Vagina (tissue), 2 donors: ENCODE data around the gene ARHGAP33. TPM values are rescaled to one million over a fixed set of nuclear protein-coding genes. Genes with fewer than 3 reads are reported as not detected.
A peak's percentile ranks its signal among the peaks of the same experiment; 100 is the strongest.

Experiments used
- DNase-seq, 2 donors: peaks; one replicate each; pipeline ENCODE4 v3.0.0-alpha.2; 2017; ENCODE audit errors: extremely low spot score in 2 of 2
- H3K27ac ChIP-seq: fragments of 200-600 bp; sonication (generic); one replicate; pipeline ENCODE4 v1.5.1; 2019
- H3K27me3 ChIP-seq: fragments of 200-600 bp; sonication (generic); one replicate; pipeline ENCODE4 v1.5.1; 2019
- H3K36me3 ChIP-seq, 2 donors: fragments of 200-600 bp; sonication (generic); one replicate each; pipeline ENCODE4 v1.5.1; 2017 to 2019
- H3K4me1 ChIP-seq: fragments of 200-600 bp; sonication (generic); one replicate; pipeline ENCODE4 v1.5.1; 2019
- H3K4me3 ChIP-seq, 2 donors: fragments of 200-600 bp; sonication (generic); 1 replicate in 1 of 2; 2 replicates in 1 of 2; pipeline ENCODE4 v1.5.1; 2016 to 2019
- H3K9me3 ChIP-seq: fragments of 200-600 bp; sonication (generic); one replicate; pipeline ENCODE4 v1.5.1; 2019
- CTCF ChIP-seq, 3 experiments: fragments of 450-650 bp in 2 of 3; fragments of 200-600 bp in 1 of 3; sonication (generic) in 1 of 3; IDR thresholded peaks; one replicate each; pipeline ENCODE4 v1.5.1; 2017 to 2019; ENCODE audit warnings: antibody characterized with exemption in 3 of 3, mild to moderate bottlenecking in 2 of 3, moderate library complexity in 2 of 3
- POLR2A ChIP-seq, 2 donors: fragments of 450-650 bp; IDR thresholded peaks; one replicate each; pipeline ENCODE4 v1.6.1; 2017; ENCODE audit warnings: antibody characterized with exemption in 2 of 2, mild to moderate bottlenecking in 2 of 2, moderate library complexity in 2 of 2
- POLR2AphosphoS5 ChIP-seq, 2 donors: sonication (generic); formaldehyde crosslinking; IDR thresholded peaks; one replicate each; pipeline ENCODE4 v1.9.0; 2017; ENCODE audit warnings: antibody characterized with exemption in 2 of 2, mild to moderate bottlenecking in 2 of 2, low read depth in 1 of 2; ENCODE audit not compliant: insufficient read depth in 1 of 2
- intact Hi-C: fragments of 100-400 bp; cut with DNase I; formaldehyde crosslinking; loops from one replicate; pipeline ENCODE4 v1.15.1; 2023
- total RNA-seq: library from RNA; depleted of rRNA; stranded (reverse); fragments of >200 nt; gene quantifications from one replicate; pipeline ENCODE4 v1.2.3, GENCODE V29; 2016

ARHGAP33 gene
- total RNA-seq, 1 donor from 2014 or later, result 35.4 TPM

DNA sequence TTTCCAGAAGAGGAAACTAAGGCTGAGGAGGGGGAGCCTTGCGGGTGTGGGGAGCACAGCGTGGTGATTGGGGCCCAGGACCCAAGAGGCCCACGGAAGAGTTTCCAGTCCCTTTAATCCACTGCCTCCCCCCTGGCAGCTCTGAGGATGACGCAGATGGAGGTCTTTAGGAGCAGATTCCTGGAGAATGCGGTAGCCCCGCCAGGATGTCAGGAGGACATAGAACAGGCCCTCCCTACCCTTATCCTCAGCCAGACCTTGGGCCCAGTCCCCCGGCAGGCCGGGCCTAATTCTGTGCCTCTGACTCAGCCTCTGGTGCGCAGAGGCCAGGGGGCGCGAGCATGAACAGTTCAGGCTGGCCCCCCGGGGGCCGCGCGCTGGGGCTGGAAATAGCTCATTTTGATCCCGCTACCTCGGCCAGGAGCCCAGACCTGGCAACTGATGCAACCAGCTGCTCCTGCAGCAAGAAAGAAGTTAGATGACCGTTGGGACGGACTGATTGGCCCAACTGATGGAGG lies 18.1 kb upstream of the ARHGAP33 start:
- Histone ChIP-seq H3K27ac (peak overlapping the region; percentile 97), H3K27me3 (no peaks in the 10 kb centered on the region), H3K36me3 (peaks cover 0 to 25% of the 10 kb centered on the region in 2 donors), H3K4me3 (peak overlapping the region; percentile 61 to 88), H3K4me1 (peaks cover 42% of the 10 kb centered on the region), H3K9me3 (no peaks in the 10 kb centered on the region)
- intact Hi-C loops, result no loop called here
- TF ChIP-seq CTCF (IDR thresholded peaks at IDR 0.05) (no peak), POLR2A (IDR thresholded peaks at IDR 0.05) (peak in 1 of 2 donors; percentile 22), POLR2AphosphoS5 (IDR thresholded peaks at IDR 0.05; ENCODE audit: insufficient read depth in 1 of 2, low read depth in 1 of 2) (peak; percentile 77 to 91)
- DNase-seq, result peak in 1 of 2 donors; percentile 99

DNA sequence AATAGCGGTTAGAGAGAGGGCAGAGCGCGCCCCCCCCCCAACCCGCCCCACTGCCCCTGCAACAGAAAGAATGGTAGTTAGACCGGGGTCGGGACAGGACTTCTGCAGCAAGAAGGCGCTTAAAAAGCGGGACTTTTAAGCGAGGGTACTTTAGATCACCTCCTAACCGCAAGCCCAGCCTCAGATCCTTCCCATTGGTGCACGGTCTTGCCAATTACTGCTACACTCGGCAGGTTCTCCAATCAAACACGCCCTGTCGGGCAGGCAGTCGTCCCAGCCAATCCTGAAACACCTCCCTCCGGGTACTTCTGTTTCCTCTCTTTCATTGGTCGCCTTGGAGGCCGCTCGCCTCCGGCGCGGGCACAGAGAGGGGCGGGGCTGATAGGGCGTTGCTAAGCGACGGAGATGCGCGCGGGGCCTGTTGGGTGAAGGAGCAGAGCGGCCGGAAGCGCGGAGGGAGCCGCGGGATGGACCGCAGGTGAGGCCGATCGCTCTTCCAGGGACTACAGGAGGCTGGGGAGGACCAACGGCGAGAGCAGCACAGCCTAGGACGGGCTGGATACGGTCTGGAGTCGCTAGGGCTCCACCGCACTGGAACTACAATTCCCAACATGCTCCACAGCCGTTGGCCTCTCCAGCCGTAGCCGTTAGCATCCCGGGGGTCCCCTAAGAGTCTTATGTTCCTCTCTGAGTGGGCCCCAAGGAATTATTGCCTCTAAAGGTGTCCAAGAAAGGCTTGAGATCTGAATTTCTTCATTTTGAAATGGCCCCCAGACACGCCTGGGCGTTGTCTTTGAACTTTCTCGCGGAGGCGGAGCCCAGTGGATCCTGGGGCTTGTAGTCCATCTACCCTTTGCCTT lies 17.4 kb upstream of the ARHGAP33 start, which contains the start of gene PROSER3:
TSS of gene PROSER3 (plus strand) at position 428 of the 860 bp plus-strand sequence. CDS start at position 468, 40 bp downstream.
- peaks cover 0 to 18% of the 10 kb centered on the region in 2 donors for H3K36me3 ChIP-seq
- TF ChIP-seq POLR2AphosphoS5 (IDR thresholded peaks at IDR 0.05; ENCODE audit: insufficient read depth in 1 of 2, low read depth in 1 of 2), result peak; percentile 82 to 90
- no peak for TF ChIP-seq CTCF (IDR thresholded peaks at IDR 0.05)
- peak in 1 of 2 donors; percentile 59 for TF ChIP-seq POLR2A (IDR thresholded peaks at IDR 0.05)
- no peaks in the 10 kb centered on the region for H3K9me3 ChIP-seq
- peak within 1 kb of the TSS; percentile 97 for H3K27ac ChIP-seq
- H3K27me3 ChIP-seq, result no peaks in the 10 kb centered on the region
- peak; percentile 99 to 100 for DNase-seq
- peaks cover 42% of the 10 kb centered on the region for H3K4me1 ChIP-seq
- intact Hi-C loops, result no loop called here
- H3K4me3 ChIP-seq, result peak within 1 kb of the TSS; percentile 84 to 88

DNA sequence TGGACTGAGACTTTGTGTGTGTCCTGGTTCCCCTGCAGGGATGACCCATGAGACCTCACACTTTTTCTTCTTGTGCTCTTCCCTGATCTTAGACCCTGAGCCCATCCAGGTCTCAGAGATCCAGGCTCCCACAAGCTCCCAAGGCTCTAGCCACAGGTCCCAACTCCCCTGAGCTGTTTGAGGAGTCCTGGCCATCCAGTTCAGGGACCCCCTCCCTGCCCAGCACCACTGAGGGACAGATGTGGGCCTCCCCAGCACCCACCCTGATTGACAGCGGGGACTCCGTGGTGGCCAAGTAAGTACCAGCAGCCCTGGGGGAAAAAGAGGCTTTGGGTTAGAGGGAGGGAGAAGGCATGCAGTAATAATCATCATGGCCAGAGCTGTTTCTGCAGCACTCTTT lies 15.7 kb upstream of the ARHGAP33 start:
- H3K27ac ChIP-seq, result no peak overlapping the region
- intact Hi-C loops, result no loop called here
- DNase-seq, result no peak
- no peaks in the 10 kb centered on the region for H3K27me3 ChIP-seq
- no peaks in the 10 kb centered on the region for H3K9me3 ChIP-seq
- no peak overlapping the region for H3K4me3 ChIP-seq
- TF ChIP-seq POLR2AphosphoS5 (IDR thresholded peaks at IDR 0.05; ENCODE audit: insufficient read depth in 1 of 2, low read depth in 1 of 2), result no peak
- peaks cover 0 to 4% of the 10 kb centered on the region in 2 donors for H3K36me3 ChIP-seq
- peaks cover 38% of the 10 kb centered on the region for H3K4me1 ChIP-seq

- H3K27ac ChIP-seq, result no peak overlapping the region
Measured at GRCh38 chr19:35760711-35761349, 14.5 kb upstream of the ARHGAP33 start.

More at GRCh38 chr19:35760711-35761349, 14.5 kb upstream of the ARHGAP33 start:
- Histone ChIP-seq H3K4me1 (peaks cover 29% of the 10 kb centered on the region), H3K27me3 (no peaks in the 10 kb centered on the region), H3K4me3 (no peak overlapping the region), H3K36me3 (peaks cover 0 to 4% of the 10 kb centered on the region in 2 donors), H3K9me3 (no peaks in the 10 kb centered on the region)
- intact Hi-C loops, result no loop called here
- TF ChIP-seq POLR2A (IDR thresholded peaks at IDR 0.05) (no peak), CTCF (IDR thresholded peaks at IDR 0.05) (no peak), POLR2AphosphoS5 (IDR thresholded peaks at IDR 0.05; ENCODE audit: insufficient read depth in 1 of 2, low read depth in 1 of 2) (no peak)
- DNase-seq, result no peak
